Stimulated activated CD4-positive, alpha-beta T cell treated with anti-CD3 and anti-CD28 coated beads, Interleukin-1b, Interleukin-23, amount 100 ng/mL, for 48 hours (primary cell): ENCODE data around the gene ZNF831.

Source experiments
- DNase-seq: peaks from one replicate; pipeline ENCODE4 v3.0.0-alpha.2; 2020

ZNF831 gene

DNA sequence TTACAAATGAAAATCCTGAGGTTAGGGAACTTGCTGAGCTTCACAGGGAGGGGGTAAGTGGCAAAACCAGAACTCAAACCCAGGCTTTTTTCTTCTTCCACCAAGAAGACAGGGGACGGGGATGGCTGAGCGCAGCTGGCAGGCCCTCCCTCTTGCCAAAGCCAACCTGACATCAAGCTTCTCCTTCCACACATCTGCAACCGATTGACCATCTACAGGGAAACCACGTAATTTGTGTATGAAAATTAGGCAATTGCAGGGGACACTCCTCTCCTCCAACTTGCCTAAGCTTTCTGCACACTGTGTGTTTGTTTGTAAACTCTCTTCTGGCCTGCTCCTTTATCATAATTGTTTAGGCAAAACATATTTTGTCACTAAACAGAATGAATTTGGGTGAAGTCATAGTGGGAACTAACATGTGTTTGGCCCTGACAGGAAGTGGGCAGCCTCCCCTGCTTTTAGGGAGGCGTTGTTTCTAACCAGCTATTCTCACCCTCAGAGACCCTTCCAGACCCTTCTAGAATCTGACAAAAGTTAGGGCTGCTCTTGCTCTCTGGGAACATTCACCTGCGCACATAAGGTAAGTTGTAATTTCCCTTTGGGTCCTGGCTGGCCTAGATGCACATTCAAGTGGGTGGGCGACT is 18.9 kb downstream of the ZNF831 start:
- no peak for DNase-seq

DNA sequence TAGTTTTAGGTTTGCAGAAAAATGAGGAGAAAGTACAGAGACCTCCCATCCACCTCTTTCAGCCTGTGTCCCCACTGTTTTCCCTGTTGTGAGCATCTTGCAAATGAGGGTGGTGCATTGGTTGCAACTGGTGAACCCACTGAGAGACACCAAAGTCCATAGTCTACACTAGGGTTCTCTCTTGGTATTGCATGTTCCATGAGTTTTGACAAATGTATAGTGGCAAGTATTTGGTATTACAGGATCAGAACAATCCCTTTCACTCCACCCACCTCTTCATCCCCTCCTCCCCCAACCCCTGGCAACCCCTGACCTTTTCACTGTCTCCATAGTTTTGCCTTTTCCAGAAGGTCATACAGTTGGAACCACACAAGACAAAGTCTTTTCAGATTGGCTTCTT is 20.1 kb downstream of the ZNF831 start:
- no peak for DNase-seq

DNA sequence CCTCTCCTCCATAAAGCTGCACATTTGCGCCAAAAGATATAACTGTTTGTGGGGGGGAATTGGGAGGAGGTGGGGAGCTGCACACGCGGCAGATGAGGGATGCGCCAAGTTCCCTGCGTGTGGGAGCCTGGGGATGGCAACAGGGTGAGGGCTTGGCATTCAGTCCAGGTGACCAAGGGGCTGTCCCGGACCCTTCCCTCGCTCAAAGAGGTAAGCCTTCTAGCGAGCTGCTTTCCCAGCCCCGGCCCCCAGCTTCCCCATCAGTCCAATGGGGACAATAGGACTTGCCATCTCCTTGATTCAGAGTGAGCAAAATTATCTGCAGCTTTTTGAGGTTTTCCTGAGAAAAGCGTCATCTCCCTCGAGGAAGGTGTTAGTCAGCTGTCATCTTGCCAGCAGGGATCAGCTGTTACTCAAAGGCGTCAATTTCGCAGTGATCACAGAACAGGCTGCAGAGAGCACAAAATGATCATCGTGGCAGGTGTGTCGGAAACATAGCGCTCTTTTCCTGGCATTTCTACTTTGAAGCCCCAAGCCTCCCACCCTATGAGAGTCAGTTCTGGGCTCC is 21.3 kb downstream of the ZNF831 start:
- peak; percentile 33 for DNase-seq

DNA sequence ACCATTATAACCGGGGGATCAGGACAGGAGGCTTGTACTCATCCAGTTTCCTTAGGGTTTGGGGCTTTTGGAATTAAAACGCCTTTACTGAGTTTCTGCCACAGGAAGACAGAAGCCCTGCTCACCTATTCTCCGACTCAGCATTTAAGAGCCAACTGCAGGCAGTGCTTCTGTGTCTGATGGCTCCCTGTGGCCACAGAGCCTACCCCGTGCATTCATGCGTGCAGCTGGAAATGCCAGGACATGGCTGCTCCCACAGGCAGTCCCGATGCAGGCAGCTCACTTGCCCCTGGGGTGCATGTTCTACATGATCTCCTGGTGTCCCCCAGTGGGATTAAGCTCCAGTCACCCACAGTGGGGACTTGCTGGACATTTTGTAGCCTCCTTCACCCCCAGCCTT is 22.2 kb downstream of the ZNF831 start:
- no peak for DNase-seq

GRCh38 chr20:59190466-59190865 is 26.8 kb downstream of the ZNF831 start:
- no peak for DNase-seq

DNA sequence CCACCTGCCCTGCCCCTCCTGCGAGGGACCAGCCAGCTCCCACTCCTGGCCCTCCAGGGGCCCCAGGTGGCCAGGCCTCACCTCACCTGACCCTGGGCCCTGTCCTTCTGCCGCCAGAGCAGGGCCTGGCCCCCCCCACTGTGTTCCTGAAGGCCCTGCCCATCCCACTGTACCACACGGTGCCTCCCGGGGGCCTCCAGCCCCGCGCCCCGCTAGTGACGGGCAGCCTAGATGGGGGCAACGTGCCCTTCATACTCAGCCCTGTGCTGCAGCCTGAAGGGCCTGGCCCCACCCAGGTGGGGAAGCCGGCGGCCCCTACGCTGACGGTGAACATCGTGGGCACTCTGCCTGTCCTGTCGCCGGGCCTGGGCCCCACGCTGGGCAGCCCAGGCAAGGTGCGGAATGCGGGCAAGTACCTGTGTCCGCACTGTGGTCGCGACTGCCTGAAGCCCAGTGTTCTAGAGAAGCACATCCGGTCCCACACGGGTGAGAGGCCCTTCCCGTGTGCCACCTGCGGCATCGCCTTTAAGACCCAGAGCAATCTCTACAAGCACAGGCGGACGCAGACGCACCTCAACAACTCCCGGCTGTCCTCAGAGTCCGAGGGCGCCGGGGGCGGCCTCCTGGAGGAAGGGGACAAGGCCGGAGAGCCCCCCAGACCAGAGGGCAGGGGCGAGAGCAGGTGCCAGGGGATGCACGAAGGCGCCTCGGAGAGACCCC is 27.6 kb downstream of the ZNF831 start:
- DNase-seq, result no peak

DNA sequence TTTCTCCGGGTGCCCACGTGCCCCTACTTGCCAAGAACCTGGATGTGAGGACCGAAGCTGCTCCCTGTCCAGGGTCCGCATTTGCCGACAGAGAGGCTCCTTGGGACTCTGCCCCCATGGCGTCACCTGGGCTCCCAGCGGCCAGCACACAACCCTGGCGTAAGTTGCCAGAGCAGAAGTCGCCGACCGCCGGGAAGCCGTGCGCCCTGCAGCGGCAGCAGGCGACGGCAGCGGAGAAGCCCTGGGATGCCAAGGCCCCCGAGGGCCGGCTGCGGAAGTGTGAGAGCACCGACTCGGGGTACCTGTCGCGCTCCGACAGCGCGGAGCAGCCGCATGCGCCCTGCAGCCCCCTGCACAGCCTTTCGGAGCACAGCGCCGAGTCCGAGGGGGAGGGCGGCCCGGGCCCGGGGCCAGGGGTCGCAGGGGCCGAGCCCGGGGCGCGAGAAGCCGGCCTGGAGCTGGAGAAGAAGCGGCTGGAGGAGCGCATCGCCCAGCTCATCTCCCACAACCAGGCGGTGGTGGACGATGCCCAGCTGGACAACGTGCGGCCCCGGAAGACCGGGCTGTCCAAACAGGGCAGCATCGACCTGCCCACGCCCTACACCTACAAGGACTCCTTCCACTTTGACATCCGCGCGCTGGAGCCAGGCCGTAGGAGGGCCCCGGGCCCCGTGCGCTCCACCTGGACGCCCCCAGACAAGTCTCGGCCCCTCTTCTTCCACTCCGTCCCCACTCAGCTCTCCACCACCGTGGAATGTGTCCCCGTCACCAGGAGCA is 28.3 kb downstream of the ZNF831 start:
- no peak for DNase-seq

- no peak for DNase-seq
These were observed 28.9 kb downstream of the ZNF831 start for GRCh38 chr20:59192533-59192896.

- DNase-seq, result no peak
These were observed 29.7 kb downstream of the ZNF831 start for GRCh38 chr20:59193325-59193724.

- no peak for DNase-seq
These were observed 30.7 kb downstream of the ZNF831 start for GRCh38 chr20:59194023-59194935.

DNA sequence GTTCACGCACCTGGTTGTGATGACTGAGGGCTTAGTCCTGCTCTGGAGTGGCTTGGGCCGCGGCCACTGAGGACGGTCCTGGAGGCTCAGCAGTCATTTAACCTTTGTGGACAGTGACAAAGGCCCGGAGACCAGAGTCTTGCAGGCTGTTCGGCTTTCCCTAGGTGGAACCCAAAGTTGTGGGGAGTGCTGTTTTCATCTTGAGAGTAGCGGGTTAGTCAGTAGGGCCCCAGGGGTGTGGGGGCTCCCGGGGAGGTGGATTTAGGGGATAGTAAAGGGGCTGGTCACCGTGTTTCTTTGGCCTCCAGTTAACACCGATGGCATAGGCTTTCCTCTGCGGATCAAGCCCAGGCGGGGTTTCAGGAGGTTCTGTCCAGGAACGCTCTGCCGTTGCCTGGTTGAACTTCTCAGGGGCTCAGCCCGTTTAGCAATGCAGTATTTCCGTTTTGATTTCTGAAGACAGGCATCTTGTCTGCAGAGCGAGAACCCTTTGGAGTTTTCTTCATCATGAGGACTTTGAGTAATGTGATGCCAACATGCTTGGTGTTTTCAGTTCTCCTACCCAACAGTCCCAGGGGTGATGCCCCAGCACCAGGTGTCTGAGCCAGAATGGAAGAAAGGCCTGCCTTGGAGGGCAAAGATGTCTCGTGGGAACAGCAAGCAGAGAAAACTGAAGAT is 31.8 kb downstream of the ZNF831 start:
- no peak for DNase-seq

DNA sequence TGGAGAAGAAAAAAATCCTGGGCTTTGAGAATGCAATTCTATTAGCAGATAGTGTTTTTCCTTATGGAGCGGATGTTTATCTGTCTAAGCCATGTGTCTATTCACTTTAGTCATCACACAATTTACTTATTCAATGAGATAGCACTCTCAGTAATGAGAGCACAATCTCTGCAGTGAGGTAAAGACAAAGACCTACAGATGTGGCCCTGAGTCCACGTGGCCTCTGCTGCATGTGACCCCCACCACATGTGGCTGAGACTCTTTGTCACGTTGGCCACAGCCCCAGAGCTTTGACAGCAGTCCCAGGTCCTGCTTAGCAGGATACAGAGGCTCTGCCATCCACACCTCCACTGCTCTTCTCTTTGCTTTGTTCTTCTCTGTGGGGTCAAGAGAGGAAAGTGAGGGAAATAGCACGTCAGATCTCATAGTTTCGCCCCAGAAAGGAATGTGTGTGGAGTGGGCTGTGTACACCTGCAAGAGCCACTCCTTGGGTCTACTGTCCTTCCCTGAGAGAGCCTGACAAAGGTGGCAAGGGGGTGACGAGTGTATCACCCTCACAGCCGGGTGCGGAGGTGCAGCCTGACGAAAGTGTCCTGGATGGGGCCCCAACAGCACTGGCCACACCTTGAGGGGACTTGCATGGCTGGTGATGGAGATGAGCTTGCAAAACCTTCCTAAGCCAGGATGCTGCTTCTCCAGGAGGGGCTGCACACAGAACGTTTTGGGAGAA is 40.7 kb downstream of the ZNF831 start:
- DNase-seq, result no peak

DNA sequence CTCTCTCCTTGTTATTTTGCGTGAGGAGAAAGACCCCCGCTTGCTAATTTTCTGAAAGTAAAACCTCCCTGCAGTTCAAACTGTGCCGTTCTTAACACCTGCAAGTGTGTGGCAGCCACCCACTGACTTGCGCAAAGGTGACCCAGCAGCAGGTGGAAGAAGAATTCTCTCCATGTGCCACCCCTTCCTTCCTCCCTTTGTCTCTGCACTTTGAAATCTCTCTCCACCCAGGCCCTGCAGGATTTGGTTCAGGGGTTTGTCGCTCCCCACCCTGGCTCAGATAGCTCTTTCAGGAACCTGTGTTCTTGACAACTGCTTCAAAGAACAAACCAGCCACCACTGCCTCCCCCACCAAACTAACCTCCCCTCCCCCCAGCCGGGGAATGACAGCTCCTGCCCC is 41.4 kb downstream of the ZNF831 start:
- DNase-seq, result no peak

DNA sequence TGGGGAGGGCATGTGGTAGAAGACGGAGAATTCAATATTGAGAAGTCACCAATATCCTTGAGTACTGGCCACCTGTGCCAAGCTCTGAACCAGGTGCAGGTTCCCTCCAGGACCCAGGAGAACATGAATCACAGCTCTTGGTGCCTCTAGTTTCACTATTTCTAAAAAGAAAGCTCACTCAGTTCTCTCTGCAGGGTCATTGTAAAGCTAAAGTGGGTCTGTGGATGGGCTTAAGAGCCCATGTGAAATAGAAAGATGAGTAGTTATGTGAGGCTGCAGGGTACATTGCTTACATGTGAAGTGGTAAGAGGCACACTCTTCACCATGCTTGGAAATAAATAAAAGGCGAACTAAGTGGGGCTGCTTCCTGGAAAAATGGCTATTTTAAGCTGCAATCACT is 43.6 kb downstream of the ZNF831 start:
- DNase-seq, result no peak

- peak; percentile 78 for DNase-seq
These were observed 44.2 kb downstream of the ZNF831 start for GRCh38 chr20:59207742-59208357.

DNA sequence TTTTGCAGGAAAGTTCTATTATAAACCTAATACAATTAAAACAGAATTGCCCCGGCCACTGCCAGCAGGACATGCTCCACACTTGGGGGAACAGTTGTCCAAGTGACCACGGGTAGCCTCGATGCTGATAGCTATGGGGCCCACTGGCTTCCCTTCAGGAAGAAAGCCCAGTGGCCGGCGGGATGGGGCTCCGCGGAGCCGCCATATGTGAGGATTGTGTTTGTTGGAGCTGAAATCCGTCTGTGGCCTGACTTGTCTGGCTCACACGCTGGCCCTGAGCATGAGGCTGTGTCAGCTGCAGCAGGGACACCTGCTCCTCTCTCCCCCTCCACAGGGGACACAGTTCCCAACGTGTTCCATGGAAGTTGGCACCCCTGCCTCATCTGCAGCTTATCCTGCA is 46.6 kb downstream of the ZNF831 start:
- DNase-seq, result no peak

GRCh38 chr20:59211208-59211765 is 47.7 kb downstream of the ZNF831 start:
- no peak for DNase-seq

DNA sequence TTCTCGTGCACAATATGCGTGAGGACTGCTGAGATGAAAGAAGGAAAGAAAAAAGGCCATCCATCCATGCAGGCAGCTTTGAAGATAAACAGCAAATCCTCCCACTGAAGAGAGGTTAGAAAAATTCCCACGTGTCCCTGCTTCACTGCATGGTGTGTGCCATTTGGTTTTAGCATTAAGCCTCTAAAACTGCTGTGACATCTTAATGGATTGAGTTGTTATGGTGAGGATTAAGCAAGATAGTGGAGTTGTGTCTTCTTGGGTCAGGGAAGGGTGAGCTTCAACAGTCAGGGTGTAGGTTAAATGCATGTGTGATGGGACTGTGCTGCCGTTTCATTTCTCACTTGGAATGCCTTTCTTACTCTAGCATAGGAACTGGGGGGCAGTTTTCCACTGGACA is 50.5 kb downstream of the ZNF831 start:
- no peak for DNase-seq

DNA sequence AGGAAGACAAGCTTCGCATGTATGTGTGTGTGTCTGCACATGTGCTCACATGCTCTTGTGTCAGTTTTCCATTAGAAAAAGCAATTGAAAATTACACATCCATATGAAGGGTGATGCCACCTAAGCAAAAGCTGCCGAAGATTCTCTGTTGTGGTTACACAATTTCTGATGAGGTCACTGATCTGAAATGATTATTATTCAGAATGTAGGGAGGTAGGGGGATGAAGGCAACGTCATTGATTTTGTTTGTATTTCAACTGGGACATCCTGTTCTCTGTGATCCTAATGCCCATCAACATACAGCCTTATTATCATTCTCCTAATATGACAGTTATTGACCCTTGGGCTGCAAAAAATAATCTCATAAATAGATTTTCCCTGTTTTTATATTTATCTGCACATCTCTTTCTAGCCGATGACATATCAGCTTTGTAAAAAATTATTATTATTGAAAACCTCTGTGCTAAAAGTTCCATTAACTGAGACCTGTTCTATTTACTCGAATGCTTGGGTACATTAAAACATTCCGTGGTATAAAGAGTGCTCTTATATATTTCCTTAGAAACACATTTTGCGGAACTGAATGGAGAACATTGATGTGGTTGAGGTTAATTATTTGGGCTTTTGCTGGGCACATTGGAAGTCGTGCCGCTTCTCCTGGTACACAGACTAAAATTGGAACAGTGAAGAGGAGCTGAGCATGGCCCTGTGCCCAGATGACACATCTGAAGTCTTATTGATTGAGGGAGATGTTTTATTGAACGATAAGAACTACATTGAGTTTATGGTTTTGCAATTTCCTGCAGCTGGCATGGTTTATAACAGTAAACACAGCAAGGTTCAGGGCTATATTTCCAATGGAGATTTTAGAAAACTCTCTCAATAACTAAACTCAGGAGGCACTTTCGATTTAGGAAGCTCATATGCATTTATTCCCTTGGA is 51.3 kb downstream of the ZNF831 start:
- no peak for DNase-seq
